ELR (cell line): Measurements from ENCODE around the gene TSSC4.

ENCODE experiments used
- DNase-seq: peaks from one replicate; pipeline ENCODE4 v3.0.0-alpha.2; 2015; ENCODE audit warnings: low read depth

The TSSC4 gene

DNA sequence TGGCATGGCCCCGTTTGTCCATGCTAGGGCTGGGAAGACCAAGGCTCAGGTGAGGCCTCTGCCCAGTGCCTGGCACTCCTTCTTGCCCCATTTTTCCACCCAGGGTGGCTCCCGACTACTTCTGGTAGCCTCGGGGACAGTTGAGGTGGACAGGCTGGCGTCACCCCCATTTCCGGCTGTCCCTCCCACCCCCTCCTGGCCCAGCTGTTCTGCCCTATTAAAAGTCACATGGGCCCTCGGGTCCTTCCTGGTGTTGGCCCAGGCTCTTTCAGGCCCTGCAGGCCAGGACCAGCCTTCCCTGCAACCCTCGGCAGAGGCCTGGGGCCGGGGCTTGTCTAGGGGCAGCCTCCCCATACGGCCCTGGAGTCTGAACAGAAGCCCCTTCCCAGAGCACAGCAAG is 14.0 kb upstream of the TSSC4 start:
- DNase-seq, result no peak

DNA sequence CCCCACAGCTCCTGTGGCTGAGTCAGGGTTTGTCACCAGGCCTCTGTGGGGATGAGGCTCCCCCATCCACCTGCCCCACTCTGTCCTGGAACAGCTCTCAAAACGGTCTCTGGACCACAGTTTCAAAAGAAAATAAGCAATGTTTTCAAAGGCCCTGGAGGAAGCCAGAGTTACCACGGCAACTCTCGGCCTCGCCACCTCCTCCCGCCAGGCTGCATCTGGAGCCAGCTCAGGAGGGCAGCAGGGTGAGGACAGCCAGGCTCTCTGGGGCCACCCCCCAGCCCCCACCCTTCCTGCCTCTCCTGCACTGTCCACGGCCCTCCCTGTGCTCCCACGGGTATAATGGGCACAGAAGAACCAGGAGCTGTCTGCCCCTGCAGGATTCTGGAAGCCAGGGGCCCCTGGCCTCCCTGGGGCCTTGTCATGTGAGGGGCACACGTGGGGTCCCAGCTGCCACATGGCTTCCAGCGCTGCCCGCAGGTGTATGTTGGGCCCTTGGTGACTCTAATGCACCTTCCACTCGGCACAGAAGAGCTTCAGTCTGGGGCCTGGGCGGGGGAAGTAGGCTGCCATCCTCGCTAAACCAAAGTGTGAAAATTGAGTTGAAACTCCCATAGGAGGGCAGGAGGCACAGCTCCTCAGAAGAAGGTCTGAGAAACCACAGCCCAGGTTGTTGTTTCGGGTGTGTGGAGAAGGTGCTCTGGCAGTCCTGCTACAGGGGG is 13.1 kb upstream of the TSSC4 start:
- DNase-seq, result peak; percentile 20

DNA sequence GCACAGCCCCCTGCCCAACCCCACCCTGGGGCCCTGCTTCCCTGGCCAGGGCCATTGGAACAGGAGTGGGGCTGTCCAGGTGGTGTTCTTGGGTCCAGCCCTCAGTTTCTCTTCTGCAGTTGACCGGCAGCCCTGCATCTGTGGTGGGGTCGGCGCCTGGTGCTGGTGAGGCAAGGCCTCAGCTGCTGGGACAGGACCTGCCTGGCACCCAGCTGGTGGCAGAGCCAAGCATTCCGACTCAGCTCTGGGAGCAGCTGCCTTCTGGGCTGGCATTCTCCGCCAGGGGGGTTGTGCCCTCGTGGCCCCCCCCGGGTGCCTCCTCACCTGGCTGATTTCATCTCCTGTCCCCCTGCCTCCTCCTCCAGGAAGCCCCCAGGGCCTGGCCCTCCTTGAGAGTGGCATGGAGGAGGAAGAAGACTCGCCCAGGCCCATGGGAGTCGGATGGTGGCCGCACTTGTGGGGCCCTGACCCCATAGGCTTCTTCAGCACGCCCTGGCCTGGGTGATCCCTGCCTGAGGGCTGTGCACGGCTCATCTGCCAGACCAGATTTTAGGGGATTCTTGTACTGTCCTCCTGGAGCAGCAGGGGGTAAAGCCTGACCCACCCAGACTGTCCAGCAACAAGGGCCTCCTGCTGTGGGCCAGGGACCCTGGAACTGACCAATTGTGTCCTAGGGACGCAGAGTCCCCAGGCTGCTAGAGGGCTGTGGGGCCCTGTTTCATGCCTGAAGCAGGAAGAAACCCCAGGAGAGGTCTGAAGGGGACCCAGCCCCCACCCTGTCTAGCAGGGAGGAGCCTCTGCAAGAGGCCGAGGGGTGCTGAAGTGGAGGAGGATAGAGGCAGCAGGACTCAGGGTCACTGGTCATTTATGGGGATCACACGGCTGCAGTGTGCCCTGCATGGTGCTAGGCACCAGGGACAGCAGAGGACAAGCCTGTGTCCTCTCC is 11.8 kb upstream of the TSSC4 start:
- no peak for DNase-seq

DNA sequence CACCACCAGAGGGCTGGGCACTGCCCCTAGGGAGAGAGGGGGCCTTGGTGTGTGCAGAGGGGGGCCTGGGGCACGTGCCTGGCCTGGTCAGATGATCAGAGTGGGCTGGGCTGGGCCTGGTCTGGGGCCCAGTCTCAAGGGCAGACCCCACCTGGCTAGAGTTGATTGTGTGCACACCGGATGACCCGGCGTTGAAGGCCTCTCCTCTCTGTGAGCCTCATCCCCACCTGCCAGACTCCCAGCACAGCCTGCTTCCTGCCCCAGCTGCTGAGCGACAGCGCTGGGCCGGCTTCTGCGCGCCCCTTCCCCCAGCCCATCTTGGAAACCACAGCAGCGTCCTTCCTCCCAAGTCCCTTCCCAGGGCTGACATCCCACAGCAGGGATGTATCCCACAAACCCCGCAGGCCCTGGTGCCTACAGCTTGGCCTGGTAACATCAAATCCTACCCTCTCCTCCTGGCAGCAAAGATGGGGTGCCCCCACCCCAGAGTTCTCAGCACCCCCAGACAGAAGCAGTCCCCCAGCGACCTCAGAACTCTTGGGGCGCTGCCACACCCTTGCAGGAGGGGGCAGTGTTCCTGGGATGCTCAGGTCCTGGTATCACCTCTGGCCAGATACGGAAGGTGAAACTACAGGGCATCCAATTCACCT is 11.0 kb upstream of the TSSC4 start:
- no peak for DNase-seq

DNA sequence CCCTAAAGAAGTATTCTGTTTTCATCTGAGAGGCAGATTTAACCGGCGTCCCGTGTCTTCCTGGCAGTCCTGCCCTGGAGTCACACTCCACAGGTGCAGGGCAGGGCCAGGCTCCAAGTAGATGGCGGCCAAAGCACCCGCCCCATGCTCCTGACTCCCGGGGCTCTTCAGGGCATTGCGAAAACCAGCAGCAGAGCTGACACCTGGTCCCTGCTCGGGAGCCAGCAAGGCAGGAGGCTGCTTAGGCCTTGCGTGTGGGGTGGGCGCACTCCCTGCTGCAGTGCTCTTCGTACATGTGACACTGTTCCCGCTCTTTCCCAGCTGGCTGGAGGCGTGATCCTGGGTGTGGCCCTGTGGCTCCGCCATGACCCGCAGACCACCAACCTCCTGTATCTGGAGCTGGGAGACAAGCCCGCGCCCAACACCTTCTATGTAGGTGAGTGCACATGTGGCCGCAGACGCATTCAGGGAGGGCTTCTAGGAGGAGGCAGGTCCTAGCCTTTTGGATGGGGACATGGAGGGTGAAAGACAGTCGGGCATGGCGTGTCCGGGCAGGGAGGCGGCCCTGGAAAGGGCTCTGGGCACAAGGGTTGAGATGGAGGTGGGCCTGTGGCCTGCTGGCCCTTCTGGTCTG is 10.3 kb upstream of the TSSC4 start:
- DNase-seq, result no peak

DNA sequence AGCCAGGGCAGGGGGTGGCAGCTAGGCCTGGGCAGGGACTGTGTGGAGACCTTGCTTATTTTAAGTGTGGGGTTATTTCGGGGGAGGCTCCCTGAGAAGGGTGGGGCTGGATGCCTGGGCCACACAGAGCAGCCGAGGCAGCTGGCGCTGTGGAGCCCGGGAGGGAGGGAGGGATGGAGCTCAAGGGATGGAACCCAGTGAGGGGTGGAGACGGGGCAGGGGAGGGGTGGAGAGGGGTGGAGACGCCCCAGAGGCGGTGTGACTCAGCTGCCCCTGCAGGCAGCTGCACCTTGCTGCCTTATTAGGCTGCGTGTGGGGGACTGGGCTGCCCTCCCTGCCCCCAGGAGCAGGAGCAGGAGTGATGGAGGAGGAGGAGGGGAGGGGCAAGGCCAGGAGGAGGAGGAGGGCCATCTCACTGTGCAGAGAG is 9.8 kb upstream of the TSSC4 start:
- DNase-seq, result peak; percentile 76

DNA sequence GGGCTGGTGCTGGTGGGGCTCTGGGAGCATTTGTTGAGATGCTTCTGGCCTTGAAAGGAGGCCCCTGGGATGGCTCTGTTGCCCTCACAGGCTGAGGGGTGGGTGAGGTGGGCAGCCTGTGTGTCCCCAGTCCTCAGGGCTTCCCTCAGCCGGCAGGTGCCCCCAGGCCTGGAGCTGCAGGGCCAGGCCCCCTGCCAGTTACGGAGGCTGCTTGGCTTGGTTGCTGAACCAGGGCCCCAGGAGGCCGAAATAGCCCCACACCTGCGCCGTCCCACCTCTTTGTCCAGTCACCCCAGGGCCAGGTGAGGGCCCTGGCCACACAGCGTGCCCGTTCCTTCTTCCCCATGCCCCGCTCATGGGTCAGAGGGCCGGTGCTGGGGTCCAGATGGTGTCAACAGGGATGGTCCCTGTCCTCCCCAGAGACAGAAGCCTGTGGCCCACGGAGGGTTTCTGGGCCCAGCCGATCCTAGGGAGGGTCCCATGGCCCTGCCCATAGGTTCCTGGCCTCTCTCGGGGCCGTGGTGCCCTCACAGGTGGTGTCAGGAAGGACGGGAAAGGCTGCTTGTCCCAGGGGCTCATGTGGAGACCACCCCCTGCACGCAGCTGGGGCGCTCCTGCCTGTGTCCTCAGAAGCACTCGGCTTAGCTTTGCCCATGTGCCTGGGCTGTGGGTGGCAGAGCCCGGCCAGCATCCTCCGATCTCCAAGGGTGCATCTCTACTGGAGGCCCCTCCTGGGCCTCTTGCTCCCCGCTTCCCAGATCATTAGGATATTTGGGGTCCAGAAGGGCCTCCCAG is 9.2 kb upstream of the TSSC4 start:
- no peak for DNase-seq

DNA sequence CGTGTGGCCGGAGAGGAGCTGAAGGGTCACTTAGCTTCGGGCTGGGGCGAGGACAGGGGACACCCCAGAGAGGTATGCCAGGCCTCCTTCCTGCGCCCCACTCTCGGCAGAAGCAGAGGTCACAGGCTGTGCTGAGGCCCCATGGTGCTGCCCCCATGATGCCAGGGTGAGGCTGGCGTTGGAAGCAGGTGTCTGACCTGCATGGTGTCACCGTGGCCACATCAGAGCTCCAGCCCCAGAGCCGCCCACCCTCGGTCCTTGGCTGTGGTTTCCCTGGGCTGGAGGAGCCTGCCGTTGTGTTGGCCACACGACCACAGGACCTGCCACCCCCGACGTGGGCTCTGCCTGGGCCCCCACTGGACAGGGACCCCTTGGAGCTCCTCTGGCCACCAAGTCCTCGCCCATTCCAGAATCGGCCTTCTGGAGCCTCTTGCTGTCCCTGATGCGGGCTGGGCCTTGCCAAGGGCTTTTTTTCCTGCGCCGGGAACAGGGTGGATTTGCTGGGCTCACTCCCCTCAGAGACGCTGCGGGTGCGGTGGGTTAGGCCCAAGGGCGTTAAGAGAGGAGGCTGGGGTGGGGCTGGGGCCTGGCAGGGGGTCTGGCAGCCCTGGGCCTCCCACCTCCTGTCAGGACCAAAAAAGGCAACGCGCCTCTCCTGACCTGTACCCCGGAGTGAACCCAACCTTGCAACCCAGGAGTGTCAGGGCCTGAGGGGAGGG is 8.2 kb upstream of the TSSC4 start:
- DNase-seq, result no peak

DNA sequence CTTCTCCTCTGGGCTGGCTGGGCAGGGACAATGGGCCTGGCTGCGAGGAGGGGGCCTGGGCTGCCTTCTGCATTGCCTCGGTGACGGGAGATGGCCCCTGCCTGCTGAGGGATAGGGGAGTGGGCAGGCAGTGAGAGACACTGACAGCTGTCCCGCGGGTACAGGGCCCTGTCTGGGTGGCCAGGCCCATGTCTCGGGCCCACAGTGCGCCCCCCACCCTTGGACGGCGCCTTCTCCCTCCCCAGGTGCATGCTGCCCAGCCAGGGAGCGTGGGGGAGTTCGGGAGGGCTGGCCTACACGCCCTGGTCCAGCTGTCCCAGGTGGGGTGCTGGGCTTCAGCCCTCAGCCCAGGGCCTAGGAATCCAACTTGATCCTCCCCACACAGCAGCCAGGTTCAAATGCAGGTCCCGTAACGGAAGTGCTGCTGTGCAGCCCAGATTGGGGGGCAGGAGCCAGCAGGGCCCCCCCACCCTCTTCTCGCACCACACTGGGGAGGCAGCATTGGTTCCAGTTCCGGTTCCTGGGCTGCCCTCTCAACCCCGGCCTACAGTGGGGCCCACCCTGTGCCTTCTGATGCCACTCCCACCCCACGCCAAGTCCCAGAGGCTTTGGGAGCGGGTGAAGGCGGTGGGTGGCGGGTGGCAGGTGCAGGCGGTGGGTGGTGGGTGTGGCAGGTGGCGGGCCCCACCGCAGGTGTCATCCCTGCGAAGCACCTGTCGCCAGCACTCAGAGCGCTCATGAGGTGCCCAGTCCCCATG is 7.3 kb upstream of the TSSC4 start:
- DNase-seq, result no peak

DNA sequence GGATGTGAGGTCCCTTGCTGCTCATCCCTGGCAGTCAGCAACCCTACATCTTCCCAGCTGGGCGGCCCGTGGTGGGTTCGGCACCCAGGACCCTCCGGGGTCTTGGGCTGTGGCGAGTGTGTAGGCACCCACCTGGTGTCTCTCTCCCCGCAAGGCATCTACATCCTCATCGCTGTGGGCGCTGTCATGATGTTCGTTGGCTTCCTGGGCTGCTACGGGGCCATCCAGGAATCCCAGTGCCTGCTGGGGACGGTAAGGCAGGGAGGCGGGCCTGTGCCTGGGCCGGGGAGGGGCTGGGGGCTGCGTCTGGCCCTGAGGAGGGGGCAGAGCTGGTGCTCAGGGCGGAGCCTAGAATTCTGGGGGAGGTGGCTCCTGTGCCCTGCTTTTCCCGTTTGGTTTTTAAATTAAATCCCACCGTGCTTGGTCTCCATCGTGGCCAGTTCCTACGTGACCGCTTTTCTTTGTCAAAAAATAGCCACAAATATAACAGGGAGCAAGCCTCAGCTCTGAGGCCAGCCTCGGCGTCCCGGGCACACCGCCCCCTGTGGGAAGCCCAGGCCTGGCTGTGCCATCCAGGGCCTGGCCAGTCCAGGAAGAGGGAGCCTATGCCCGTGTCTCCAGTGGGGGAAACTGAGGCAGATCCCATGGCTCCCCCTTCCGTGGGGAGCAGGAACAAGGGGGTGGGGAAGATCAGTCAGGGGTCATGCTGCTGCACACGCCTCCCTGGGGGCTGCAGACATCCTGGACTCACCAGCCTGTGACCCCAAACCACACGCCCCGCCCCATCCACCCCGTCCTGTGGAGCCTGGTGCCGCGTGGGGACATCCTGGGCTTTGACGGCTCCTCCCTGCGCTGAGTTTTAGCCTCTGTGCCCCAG is 6.4 kb upstream of the TSSC4 start:
- no peak for DNase-seq

DNA sequence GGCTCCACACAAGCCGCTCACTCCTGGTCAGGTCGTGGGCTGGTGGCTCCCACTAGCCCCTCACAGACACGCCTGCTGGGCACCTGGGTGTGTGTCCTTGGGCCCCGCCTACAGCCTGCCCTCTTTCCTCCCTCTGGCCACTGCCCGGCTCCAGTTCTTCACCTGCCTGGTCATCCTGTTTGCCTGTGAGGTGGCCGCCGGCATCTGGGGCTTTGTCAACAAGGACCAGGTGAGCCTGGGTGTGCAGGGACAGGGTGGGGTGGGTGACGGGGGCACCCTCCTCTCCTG is 5.8 kb upstream of the TSSC4 start:
- DNase-seq, result no peak

DNA sequence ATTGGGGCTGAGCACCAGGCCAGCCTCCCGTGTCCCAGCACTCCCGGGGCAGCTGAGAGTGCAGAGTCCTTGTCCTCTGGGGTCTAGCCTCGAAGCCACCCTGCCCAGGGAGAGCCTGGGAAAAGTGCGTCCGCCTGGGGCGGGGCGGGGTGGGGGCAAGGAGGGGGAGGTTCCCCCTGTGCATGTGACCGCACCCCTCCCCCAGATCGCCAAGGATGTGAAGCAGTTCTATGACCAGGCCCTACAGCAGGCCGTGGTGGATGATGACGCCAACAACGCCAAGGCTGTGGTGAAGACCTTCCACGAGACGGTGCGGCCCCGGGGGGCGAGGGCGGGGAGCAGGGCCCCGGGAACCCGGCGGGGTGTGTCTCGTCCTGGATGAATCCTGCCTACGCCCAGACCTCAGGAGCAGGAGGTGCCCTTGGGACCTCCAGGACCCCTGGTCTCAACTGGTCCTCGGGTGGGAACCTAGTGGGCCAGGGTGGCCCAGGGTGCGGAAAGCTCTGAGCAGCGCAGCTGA is 5.3 kb upstream of the TSSC4 start:
- no peak for DNase-seq

DNA sequence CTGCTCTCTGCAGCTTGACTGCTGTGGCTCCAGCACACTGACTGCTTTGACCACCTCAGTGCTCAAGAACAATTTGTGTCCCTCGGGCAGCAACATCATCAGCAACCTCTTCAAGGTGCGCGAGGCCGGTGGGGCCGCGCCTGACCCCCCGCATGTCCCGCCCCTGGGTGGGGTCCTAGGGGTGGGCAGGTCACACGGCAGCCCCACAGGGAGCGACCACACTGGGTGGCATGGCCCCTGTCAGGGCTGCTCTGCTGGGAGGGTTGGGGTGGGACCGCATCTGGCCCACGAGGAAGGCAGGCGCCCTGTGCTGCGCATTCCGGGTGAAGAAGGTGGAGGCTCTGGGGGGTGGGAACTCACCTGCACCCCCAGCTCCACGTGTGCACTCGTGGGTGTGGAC is 4.7 kb upstream of the TSSC4 start:
- DNase-seq, result no peak

DNA sequence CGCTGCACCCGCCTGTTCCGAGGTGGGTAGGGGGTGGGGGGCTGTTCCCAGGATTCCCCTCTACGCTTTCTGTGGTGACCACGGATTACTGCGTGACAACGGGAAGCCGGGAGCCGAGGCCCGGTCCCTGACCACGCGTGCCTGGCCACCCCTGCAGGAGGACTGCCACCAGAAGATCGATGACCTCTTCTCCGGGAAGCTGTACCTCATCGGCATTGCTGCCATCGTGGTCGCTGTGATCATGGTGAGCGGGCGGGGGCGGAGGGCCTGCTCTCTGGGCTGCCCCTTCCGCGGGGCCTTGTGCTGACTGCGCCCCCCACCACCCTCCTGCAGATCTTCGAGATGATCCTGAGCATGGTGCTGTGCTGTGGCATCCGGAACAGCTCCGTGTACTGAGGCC is 4.1 kb upstream of the TSSC4 start:
- DNase-seq, result no peak

DNA sequence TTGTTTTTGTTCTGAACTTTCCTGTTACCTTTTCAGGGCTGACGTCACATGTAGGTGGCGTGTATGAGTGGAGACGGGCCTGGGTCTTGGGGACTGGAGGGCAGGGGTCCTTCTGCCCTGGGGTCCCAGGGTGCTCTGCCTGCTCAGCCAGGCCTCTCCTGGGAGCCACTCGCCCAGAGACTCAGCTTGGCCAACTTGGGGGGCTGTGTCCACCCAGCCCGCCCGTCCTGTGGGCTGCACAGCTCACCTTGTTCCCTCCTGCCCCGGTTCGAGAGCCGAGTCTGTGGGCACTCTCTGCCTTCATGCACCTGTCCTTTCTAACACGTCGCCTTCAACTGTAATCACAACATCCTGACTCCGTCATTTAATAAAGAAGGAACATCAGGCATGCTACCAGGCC is 3.5 kb upstream of the TSSC4 start:
- no peak for DNase-seq

DNA sequence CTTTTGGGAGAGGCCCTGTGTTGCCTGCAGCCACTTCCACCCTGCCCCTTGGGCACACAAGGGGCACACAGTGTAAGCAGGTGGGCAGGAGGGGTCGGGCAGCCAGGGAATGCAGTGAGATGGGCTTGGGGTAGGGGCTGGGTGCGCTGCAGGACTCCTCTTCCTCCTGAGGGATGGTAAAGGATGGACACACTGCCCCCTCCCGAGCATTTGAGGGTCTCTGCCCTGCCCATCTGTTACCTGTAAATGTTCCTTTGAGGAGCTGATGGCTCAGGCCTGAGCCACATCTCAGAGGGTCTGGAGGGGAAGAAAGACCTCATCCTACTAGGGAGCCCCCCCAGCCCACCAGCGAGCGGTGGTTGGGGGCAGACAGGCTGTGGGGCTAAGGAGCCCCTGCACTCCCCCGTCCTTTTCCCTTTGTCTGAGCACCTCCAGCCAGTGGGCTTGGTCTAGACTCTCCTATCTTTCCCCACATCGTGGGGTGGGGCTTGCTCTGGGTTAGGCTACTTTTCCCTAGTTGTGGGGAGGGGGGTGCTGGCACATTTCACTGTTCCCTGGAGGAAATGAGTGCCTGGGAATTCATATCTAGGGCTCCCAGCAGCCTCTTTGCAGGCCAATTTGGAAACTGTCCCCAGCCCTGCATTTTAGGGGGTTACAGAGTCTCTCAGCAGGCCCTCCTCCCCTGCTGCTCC is 1.7 kb upstream of the TSSC4 start:
- DNase-seq, result no peak

DNA sequence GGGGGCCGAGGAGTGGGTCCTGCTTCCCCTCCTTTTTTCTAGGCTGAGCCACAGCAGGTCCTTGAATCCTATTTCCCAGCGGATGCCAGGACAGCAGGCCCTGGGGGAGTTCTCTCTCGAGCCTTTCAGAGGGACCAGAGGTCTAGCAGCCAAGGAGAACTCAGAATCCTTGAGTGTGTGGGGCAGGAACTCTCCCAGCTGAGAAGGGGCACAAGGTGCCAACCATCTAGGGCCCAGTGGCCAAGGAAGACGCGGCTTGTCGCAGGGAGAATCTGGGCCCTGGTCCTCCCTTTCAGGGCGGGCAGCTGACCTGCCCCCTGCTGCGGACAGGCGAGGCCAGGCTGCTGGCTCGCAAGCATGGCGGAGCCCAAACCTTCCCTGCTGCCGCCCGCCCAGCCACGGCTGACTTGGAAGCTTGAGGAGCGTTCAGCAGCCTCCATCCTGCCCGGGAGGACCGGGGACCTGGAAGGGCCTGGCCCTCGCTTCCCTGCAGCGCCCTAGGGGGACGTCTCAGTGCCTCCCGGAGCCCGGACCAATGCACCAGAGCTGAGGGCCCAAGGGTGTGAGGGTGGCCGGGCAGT is 972 bp upstream of the TSSC4 start:
- no peak for DNase-seq

DNA sequence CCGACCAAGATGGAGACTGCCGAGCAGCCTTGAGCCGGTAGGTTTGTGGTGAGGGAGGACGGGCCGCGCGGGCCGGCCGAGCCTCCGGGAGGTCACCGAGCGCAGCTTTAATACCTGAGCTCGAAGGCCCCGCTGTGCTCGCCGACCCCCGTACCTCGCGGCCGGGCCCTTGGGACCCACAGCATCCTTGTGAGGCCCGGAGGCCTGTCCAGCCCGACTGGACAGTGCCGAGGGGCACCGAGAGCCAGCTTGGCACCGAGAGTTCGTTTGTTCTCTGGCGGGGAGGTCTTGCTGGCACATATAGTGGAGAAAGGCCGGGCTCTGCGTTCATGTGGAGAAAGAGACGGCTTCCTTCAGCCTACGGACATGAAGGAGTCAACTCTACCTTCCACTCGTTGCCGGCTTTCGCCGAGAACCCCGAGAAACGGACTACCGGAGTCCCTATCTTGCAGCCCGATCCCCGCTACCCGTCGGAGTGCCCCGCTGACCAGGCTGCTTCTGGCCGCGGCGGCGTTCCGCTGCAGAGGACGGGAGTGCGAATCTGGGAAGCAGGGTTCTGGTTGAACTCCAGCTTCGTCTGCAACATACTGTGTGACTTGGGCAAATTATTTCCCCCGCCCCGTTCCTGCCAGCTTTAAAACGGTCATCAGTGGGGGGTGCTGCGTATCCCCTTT is 349 bp downstream of the TSSC4 start:
- DNase-seq, result peak; percentile 25
